GM21367 (cell line): ENCODE results near the gene TBPL1.
"Not testable (repeated sequence)": the region's sequence is repeated elsewhere in the genome, so short reads cannot be mapped to it uniquely, and the experiment has no call there.

Source experiments
- ATAC-seq: cut with Tn5 transposase; IDR thresholded peaks from one replicate; pipeline ENCODE4 v1.9.1; 2021; ENCODE audit not compliant: unreplicated experiment

Gene TBPL1

DNA sequence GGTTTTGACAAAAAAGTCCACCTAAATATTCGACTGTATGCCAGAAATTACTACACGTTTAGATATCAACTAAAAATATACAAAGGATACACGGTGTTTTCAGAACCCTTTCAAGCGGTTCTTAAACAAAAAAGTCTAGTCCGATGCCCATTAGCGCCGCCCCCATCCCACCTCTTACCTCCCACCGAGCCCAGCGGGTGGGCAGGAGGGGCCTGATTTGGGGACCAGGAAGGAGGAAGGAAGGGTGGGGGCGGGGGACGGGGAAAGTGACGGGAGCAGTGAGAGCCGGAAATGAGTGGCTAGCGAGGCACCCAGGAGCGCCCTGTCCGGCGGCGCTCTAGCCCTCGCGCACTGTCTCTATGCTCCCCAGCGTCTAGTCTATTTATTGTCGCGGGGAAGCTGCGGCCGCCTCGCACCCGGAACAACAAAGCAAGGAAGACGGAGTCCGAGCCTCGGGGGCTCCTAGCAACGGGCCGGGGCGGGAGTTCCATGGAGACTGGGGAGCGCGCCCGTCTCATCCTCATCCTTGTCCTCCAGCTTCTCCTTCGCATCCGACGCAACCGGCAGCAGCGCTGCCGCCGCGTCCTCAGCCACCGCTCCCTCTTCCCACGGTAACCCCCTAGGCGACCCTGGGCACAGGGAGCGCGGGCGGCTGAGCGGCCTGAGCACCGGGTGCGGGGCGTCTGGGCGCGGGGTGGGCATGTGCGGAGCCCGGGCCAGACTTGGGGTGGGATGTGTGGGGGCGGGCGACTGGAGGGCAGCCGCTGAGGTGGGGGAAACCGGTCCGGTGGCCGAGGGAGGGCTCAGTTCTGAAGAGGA is at the start of gene TBPL1:
TSS of gene TBPL1 (plus strand) at position 410 of the 819 bp plus-strand sequence. CDS start 26,902 bp downstream, outside the sequence.
- ATAC-seq, result peak; percentile 86

DNA sequence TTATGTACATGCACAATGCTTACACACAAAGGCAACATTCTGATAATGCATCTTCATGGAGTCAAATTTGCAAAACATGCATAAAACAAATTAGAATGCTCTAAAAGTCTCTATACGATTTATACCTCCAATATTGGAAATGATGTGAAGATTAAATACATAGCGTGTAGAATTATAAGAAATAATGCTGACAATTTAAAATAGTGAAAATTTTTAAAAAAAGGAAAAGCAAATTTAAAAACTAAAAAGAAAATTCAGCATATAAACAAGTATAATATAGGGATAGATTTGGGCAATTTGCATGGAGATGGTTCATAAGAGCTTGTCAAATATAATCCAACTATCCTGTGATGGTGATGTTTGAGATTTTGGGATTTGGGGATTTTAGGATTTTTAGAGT is 49.2 kb upstream of the TBPL1 start:
- no peak for ATAC-seq

DNA sequence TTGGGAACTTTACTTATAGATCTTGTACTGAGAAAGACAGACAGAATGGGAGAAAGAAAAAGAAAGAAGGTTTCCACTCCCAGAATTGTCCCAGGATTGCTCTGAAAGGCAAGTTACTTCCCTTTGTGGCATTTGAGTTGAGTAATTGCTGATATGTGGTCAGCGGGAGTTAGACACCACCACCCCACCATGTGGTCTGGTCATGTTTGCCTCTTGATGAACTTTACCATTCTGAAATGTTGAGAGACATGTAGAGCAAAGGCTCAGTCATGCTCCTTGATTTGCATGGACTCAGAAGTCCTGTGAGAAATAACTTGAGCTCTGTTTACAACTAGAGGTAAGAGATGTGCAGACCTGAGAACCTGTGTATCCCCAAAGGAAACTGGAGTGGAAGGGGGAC is 47.0 kb upstream of the TBPL1 start:
- ATAC-seq, result no peak

DNA sequence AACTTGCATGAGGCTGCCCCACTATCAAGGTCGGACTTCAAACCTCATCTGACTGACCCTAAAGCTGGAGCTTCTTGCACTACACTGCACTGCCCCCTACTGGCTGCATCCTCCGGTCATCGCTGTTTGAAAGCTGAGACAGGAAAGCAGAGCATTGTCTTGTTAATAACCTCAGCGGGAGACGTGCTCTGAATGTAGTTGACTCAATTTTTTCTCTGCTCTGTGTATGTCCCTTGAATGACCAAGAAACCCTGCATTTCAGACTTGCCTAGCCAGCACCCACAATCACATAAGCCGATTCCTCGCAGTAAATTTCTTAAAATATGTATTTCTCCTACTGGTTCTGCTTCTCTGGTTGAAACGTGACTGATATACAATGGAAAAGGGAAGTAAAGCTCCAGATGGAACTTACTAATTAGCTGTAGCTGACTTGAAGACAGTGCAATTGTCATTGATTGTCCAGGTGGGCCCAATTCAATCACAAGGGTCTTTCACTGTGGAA is 36.3 kb upstream of the TBPL1 start:
- ATAC-seq, result peak; percentile 80

GRCh38 chr6:133917781-133918180 is 35.2 kb upstream of the TBPL1 start:
- ATAC-seq, result no peak

- ATAC-seq, result no peak
Measured at GRCh38 chr6:133918208-133918930, 34.7 kb upstream of the TBPL1 start.

- no peak for ATAC-seq
Measured at GRCh38 chr6:133919362-133919761, 33.7 kb upstream of the TBPL1 start.

- peak; percentile 69 for ATAC-seq
Measured at GRCh38 chr6:133921249-133921859, 31.7 kb upstream of the TBPL1 start.

GRCh38 chr6:133923938-133924593 is 29.0 kb upstream of the TBPL1 start:
- peak; percentile 79 for ATAC-seq

GRCh38 chr6:133931221-133931620 is 21.8 kb upstream of the TBPL1 start:
- ATAC-seq, result not testable (repeated sequence)

- not testable (repeated sequence) for ATAC-seq
Measured at GRCh38 chr6:133936352-133936751, 16.7 kb upstream of the TBPL1 start.

DNA sequence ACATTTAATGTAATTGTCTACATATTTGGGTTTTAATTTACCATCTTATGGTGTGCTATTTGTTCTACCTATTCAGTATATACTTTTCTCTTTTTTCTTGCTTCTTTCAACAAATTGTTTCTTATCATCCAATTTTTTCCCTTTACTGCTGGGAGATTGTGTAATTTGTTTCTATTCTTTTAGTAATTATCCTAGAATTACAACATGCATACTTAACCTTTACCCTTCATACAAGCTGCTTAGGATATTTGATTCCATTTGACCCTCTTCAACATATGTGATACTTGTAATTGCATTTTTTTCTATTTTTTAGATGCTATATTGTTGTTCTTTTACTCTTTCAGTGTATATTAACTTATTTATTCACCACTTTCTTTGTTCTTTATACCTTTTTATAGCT is 15.1 kb upstream of the TBPL1 start:
- no peak for ATAC-seq

DNA sequence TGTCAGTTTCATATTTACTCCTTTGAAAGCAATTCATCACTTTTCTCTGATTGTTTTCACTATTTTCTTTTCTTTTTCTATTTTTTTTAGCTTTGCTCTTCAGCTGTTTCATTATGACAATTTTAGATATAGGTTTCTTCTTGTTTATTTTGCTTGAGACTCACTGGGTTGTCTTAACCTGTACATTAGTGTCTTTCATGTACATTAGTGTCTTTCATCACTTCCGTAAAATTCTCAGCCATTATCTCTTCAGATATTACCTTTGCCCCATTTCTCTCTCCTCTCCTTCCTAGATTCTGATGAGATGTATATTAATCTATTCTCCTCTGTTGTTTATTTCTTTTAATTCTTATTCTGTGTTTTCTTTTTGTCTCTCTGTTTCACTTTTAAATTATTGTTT is 14.5 kb upstream of the TBPL1 start:
- no peak for ATAC-seq

- no peak for ATAC-seq
Measured at GRCh38 chr6:133939778-133940667, 13.0 kb upstream of the TBPL1 start.

- ATAC-seq, result no peak
Measured at GRCh38 chr6:133945158-133945557, 7.9 kb upstream of the TBPL1 start.

DNA sequence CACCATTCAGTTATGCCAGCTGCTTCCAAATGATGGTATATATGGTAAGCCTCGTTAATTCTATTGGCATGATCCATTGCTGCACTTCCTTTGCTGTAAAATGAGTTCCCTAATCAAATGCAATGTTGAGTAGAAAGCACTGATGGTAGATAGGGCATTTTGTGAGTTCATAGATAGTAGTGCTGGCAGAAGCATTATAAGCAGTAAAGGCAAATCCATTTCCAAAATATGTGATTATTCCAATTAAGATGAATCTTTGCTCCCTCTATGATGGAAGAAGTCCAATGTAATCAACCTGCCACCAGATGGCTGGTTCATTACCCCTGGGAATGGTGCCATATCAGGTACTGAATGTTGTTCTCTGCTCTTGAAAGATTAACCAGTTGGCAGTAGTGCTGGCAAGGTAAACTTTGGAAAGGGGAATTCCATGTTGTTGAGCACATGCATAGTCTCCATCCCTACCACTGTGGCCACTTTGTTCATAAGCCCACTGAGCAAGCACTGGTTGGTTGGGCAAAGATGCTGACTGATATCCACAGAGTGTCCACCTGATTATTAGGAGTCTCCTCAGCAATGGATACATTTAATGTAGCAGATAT is 5.6 kb upstream of the TBPL1 start:
- no peak for ATAC-seq

GRCh38 chr6:133948472-133948871 is 4.6 kb upstream of the TBPL1 start:
- no peak for ATAC-seq

DNA sequence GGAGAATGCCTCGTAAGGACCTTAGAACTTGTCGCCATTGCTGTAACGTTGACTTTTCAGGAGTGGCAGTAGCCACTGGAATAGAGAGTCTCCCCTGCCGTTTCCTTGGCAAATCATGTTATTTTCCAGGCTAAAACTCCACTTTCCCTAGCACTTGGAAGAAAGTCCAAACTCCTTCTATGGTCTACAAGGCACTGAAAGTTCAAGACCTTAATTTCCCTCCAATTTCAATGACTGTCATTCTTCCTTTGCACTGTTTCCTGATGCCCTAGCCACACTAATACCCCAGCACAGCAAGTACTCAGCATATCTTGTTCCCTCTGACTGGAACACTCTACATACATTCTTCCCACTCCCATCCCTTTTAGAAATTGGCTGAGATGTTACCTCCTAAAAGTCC is 1.8 kb upstream of the TBPL1 start:
- ATAC-seq, result no peak

- peak; percentile 40 for ATAC-seq
Measured at GRCh38 chr6:133951881-133952814, 876 bp upstream of the TBPL1 start.
